H1 (cell line): ENCODE measurements around the gene ADGRD2. TPM values are rescaled to one million over a fixed set of nuclear protein-coding genes. Genes with fewer than 3 reads are reported as not detected.

Source experiments
- CTCF ChIA-PET: fragments of 300-600 bp; sonication (Branson Sonifier 250); formaldehyde crosslinking; loops from one replicate; lab custom pipeline; 2021; ENCODE audit not compliant: partially characterized antibody; lab: Charles Lee
- POLR2A ChIA-PET: fragments of 300-600 bp; sonication (Branson Sonifier 250); formaldehyde crosslinking; loops from one replicate; lab custom pipeline; 2021; ENCODE audit warnings: inconsistent platforms; ENCODE audit not compliant: partially characterized antibody; lab: Charles Lee
- DNase-seq, 2 experiments: peaks; one replicate each; pipeline versions ENCODE4 v3.0.0 to v3.0.0-alpha.2; 2010 to 2022; ENCODE audit warnings: low spot score in 2 of 2, low read depth in 1 of 2, mixed read lengths in 1 of 2
- FAIRE-seq: peaks from 2 replicates; lab custom pipeline; 2011; peaks lifted over from hg19 to GRCh38; lab: Jason Lieb, UNC
- H2AFZ ChIP-seq: 2 replicates; pipeline ENCODE4 v1.8.1; 2012; ENCODE audit warnings: low read length, inconsistent platforms
- H2AK5ac ChIP-seq: 2 replicates; pipeline ENCODE4 v1.6.1; 2013; ENCODE audit warnings: low read depth, low read length
- H2BK120ac ChIP-seq: replicated peaks from 2 replicates; pipeline ENCODE3; 2013; ENCODE audit warnings: low read depth, low read length, inconsistent platforms
- H2BK12ac ChIP-seq: 2 replicates; pipeline ENCODE4 v1.6.1; 2013; ENCODE audit warnings: low read depth, low read length
- H2BK15ac ChIP-seq: 2 replicates; pipeline ENCODE4 v1.6.1; 2013; ENCODE audit warnings: low read length
- H2BK20ac ChIP-seq: 2 replicates; pipeline ENCODE4 v1.6.1; 2013; ENCODE audit warnings: low read length
- H2BK5ac ChIP-seq: 2 replicates; pipeline ENCODE4 v1.6.1; 2013; ENCODE audit warnings: low read depth, low read length
- H3K14ac ChIP-seq: 2 replicates; pipeline ENCODE4 v1.6.1; 2013; ENCODE audit warnings: inconsistent platforms; ENCODE audit not compliant: insufficient read length
- H3K18ac ChIP-seq: 2 replicates; pipeline ENCODE4 v1.6.1; 2013; ENCODE audit warnings: low read length; ENCODE audit errors: extremely low read depth
- H3K23ac ChIP-seq: 2 replicates; pipeline ENCODE4 v1.6.1; 2013; ENCODE audit warnings: inconsistent platforms; ENCODE audit not compliant: insufficient read length
- H3K23me2 ChIP-seq: 2 replicates; pipeline ENCODE4 v1.6.1; 2013; ENCODE audit warnings: low read depth, low read length
- H3K27ac ChIP-seq: 2 replicates; pipeline ENCODE4 v1.6.1; 2011; ENCODE audit warnings: low read depth, low read length, inconsistent platforms
- H3K27me3 ChIP-seq, 4 experiments: replicated peaks in 1 of 4; 1 replicate in 1 of 4; 2 replicates in 3 of 4; pipeline versions ENCODE4 v1.6.1 to v1.8.1; 2011 to 2013; ENCODE audit warnings: low read length in 3 of 4, mild to moderate bottlenecking in 3 of 4, inconsistent platforms in 2 of 4, mixed read lengths in 2 of 4, moderate library complexity in 1 of 4; ENCODE audit not compliant: control insufficient read depth in 3 of 4, insufficient read depth in 3 of 4; ENCODE audit errors: extremely low read depth in 1 of 4
- H3K36me3 ChIP-seq, 4 experiments: 2 replicates each; pipeline versions ENCODE4 v1.6.1 to v1.8.1; 2011 to 2013; ENCODE audit warnings: mild to moderate bottlenecking in 4 of 4, low read length in 3 of 4, moderate library complexity in 2 of 4, control low read depth in 1 of 4, inconsistent platforms in 1 of 4; ENCODE audit not compliant: insufficient read depth in 4 of 4, control insufficient read depth in 2 of 4
- H3K4ac ChIP-seq: replicated peaks from 2 replicates; pipeline ENCODE3; 2013; ENCODE audit warnings: low read length, low read depth, mixed read lengths, inconsistent platforms; ENCODE audit not compliant: insufficient read length
- H3K4me1 ChIP-seq, 4 experiments: replicated peaks in 1 of 4; 1 replicate in 1 of 4; 2 replicates in 3 of 4; pipeline versions ENCODE4 v1.6.1 to v1.8.1; 2011 to 2013; ENCODE audit warnings: low read length in 3 of 4, inconsistent platforms in 2 of 4, mixed read lengths in 1 of 4; ENCODE audit not compliant: insufficient read depth in 4 of 4, control insufficient read depth in 3 of 4
- H3K4me2 ChIP-seq, 2 experiments: 2 replicates each; pipeline versions ENCODE4 v1.6.1 to v1.8.1; 2011 to 2013; ENCODE audit warnings: low read depth in 2 of 2, low read length in 2 of 2, control low read depth in 1 of 2, inconsistent platforms in 1 of 2, mild to moderate bottlenecking in 1 of 2; ENCODE audit not compliant: insufficient read depth in 1 of 2
- H3K4me3 ChIP-seq, 4 experiments: fragments of 200-600, 300-600 bp in 1 of 4; sonication (generic), shearing (Covaris generic), sonication (Bioruptor Twin) in 1 of 4; 2 replicates each; pipeline versions ENCODE4 v1.5.1 to v1.8.1; 2011 to 2016; ENCODE audit warnings: low read length in 4 of 4, low read depth in 3 of 4, control low read depth in 2 of 4, inconsistent platforms in 2 of 4, mild to moderate bottlenecking in 2 of 4, mixed read lengths in 1 of 4, moderate library complexity in 1 of 4; ENCODE audit not compliant: insufficient read depth in 2 of 4; ENCODE audit errors: extremely low read depth in 1 of 4
- H3K56ac ChIP-seq: replicated peaks from 2 replicates; pipeline ENCODE3; 2013; ENCODE audit warnings: low read depth, mild to moderate bottlenecking, mixed read lengths, low read length, inconsistent platforms; ENCODE audit not compliant: insufficient read length
- H3K79me1 ChIP-seq: 2 replicates; pipeline ENCODE4 v1.6.1; 2013; ENCODE audit warnings: low read depth, low read length, control low read depth
- H3K79me2 ChIP-seq, 2 experiments: 2 replicates each; pipeline versions ENCODE4 v1.6.1 to v1.8.1; 2012 to 2013; ENCODE audit warnings: low read length in 2 of 2, mild to moderate bottlenecking in 2 of 2, inconsistent platforms in 1 of 2; ENCODE audit not compliant: insufficient read depth in 2 of 2, control insufficient read depth in 1 of 2
- H3K9ac ChIP-seq, 4 experiments: replicated peaks in 1 of 4; 1 replicate in 1 of 4; 2 replicates in 3 of 4; pipeline versions ENCODE4 v1.6.1 to v1.8.1; 2011 to 2013; ENCODE audit warnings: low read depth in 3 of 4, low read length in 3 of 4, control low read depth in 2 of 4, mild to moderate bottlenecking in 2 of 4, moderate library complexity in 2 of 4, inconsistent platforms in 1 of 4; ENCODE audit errors: extremely low read depth in 1 of 4
- H3K9me3 ChIP-seq, 2 experiments: 2 replicates each; pipeline versions ENCODE4 v1.6.1 to v1.8.1; 2012 to 2013; ENCODE audit warnings: mild to moderate bottlenecking in 2 of 2, moderate library complexity in 2 of 2, control low read depth in 1 of 2, inconsistent platforms in 1 of 2, low read depth in 1 of 2, low read length in 1 of 2, mixed read lengths in 1 of 2; ENCODE audit not compliant: insufficient read depth in 2 of 2
- H4K20me1 ChIP-seq, 2 experiments: replicated peaks in 1 of 2; 2 replicates each; pipeline versions ENCODE3 to v1.8.1; 2011 to 2013; ENCODE audit warnings: inconsistent platforms in 2 of 2, low read length in 2 of 2, mild to moderate bottlenecking in 1 of 2; ENCODE audit not compliant: insufficient read depth in 2 of 2, control insufficient read depth in 1 of 2
- H4K5ac ChIP-seq: 2 replicates; pipeline ENCODE4 v1.6.1; 2013; ENCODE audit warnings: low read length, low read depth, mixed read lengths, inconsistent platforms; ENCODE audit not compliant: insufficient read length
- H4K8ac ChIP-seq: 2 replicates; pipeline ENCODE4 v1.8.0; 2013; ENCODE audit warnings: mild to moderate bottlenecking, moderate library complexity, low read length, inconsistent platforms; ENCODE audit not compliant: insufficient read depth; ENCODE audit errors: extremely low read depth
- H4K91ac ChIP-seq: replicated peaks from 2 replicates; pipeline ENCODE3; 2013; ENCODE audit warnings: low read length, mixed read lengths, inconsistent platforms; ENCODE audit not compliant: insufficient read length
- ATF3 ChIP-seq: IDR thresholded peaks from 2 replicates; pipeline ENCODE4 v1.6.1; 2011; ENCODE audit warnings: low read depth, mild to moderate bottlenecking, low read length; ENCODE audit not compliant: insufficient read depth
- BCL11A ChIP-seq, 2 experiments: IDR thresholded peaks; one replicate each; pipeline ENCODE4 v1.6.1; 2011; ENCODE audit warnings: low read depth in 2 of 2, low read length in 2 of 2, mild to moderate bottlenecking in 2 of 2
- BRCA1 ChIP-seq: IDR thresholded peaks from 2 replicates; pipeline ENCODE4 v1.6.1; 2012; ENCODE audit warnings: low read depth, low read length, improper control_type of control experiment
- CBX8 ChIP-seq: fragments of 300-800, 300-1000 bp; sonication (generic); IDR thresholded peaks from 2 replicates; pipeline ENCODE4 v1.7.1; 2016; ENCODE audit warnings: low read depth, low read length, borderline replicate concordance
- EGR1 ChIP-seq: IDR thresholded peaks from 2 replicates; pipeline ENCODE4 v1.6.1; 2011; ENCODE audit warnings: low read depth, low read length, borderline replicate concordance
- NANOG ChIP-seq: IDR thresholded peaks from 2 replicates; pipeline ENCODE4 v1.6.1; 2011; ENCODE audit warnings: low read length, low read depth, mild to moderate bottlenecking, inconsistent platforms; ENCODE audit not compliant: insufficient read depth, poor library complexity, severe bottlenecking
- NRF1 ChIP-seq: IDR thresholded peaks from 2 replicates; pipeline ENCODE4 v1.6.1; 2011; ENCODE audit warnings: mild to moderate bottlenecking, low read depth, low read length, improper control_type of control experiment
- PHF8 ChIP-seq: fragments of 200-600 bp; sonication (generic); conservative IDR thresholded peaks from 2 replicates; pipeline ENCODE4 v1.7.1; 2012; ENCODE audit warnings: low read depth, mild to moderate bottlenecking, inconsistent platforms, low read length, moderate library complexity
- RBBP5 ChIP-seq: IDR thresholded peaks from 2 replicates; pipeline ENCODE4 v1.7.1; 2012; ENCODE audit warnings: low read depth, mild to moderate bottlenecking, inconsistent platforms, low read length, moderate library complexity, borderline replicate concordance
- SAP30 ChIP-seq: fragments of 300-600 bp; sonication (generic); IDR thresholded peaks from 2 replicates; pipeline ENCODE4 v1.7.1; 2012; ENCODE audit warnings: low read length, moderate library complexity, mild to moderate bottlenecking, inconsistent platforms; ENCODE audit not compliant: insufficient read depth, insufficient replicate concordance
- SP4 ChIP-seq: IDR thresholded peaks from 2 replicates; pipeline ENCODE4 v1.6.1; 2012; ENCODE audit warnings: low read length, inconsistent platforms
- TEAD4 ChIP-seq: IDR thresholded peaks from 2 replicates; pipeline ENCODE4 v1.6.1; 2012; ENCODE audit warnings: low read depth, low read length, inconsistent platforms, mixed read lengths
- WGBS, 2 experiments: shearing (Covaris generic) in 1 of 2; methylation state at CpG; one replicate each; pipeline versions ENCODE4 v1.1.6 to v1.1.7; 2013 to 2015; ENCODE audit warnings: low lambda C conversion rate in 2 of 2, mixed read lengths in 2 of 2, inconsistent platforms in 1 of 2, low coverage in 1 of 2, missing lambda C conversion rate in 1 of 2; ENCODE audit not compliant: insufficient replicate concordance in 2 of 2, insufficient coverage in 1 of 2, insufficient read length in 1 of 2; ENCODE audit errors: extremely low coverage in 1 of 2, missing lambda C conversion rate in 1 of 2; 5-methylcytosine and 5-hydroxymethylcytosine counted together
- polyA plus RNA-seq, 7 experiments: library from polyadenylated mRNA; depleted of rRNA in 3 of 7; stranded (reverse) in 5 of 7; unstranded in 2 of 7; fragments of >200 nt in 5 of 7; fragments of 200-250 nt in 2 of 7; gene quantifications; 1 replicate in 5 of 7; 2 replicates in 1 of 7; 4 replicates in 1 of 7; pipeline versions ENCODE4 v1.2.1 to v1.2.3, GENCODE V29; 2011 to 2013; ENCODE audit warnings: missing spikeins in 2 of 7, mixed read lengths in 2 of 7
- total RNA-seq: library from RNA; stranded (reverse); fragmentation: NEBNext Ultra II Directional; extraction: Animal tissue kit (Norgen Biotek cat#: 25700); gene quantifications from 2 replicates; pipeline ENCODE4 v1.2.1, GENCODE V29; 2021

ADGRD2 gene
- total and polyA plus RNA-seq, 2 of the 8 experiments (the other 6 are each of a cell fraction or from before 2014, with no cell fraction given), result 0.41 to 1.4 TPM

DNA sequence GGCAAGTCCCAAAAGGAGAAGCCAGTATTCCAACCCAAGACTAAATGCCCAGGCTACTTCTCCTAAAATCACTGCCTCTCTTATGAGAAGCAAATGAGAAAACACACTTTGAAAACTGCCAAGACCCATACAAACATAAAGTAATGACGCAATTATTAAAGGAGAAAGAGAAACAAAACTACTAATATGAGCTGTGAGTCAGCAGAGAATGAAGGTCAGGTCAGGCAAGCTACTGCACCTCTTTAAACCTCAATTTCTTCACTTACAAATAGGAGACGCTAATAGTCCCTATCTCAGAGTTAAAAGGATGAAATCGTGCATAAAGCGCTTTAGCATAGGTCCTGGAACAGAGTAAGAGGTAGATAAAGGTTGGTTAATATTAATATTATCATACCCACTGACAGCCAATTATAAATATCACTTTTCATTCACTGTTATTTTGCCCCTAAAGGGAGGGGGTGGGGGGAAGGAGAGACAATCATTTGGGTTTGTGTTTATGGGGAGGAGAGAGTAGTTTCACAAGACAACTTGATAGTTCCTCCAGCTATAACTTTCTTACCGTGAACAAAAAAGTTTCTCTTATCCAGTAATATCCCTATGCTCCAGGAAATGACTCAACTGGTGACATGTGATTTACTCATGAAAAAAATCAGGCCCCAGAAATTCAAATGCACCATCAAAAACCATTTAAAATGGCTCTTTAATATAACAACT, 38.6 kb upstream of the ADGRD2 start:
- Histone ChIP-seq H4K20me1 (peaks cover 0 to 1% of the 10 kb centered on the region in 2 experiments), H3K18ac (no peak overlapping the region), H2AK5ac (no peak overlapping the region), H3K27me3 (no peaks in the 10 kb centered on the region), H3K36me3 (peaks cover 16 to 62% (median 36%) of the 10 kb centered on the region in 4 experiments), H2BK20ac (no peak overlapping the region), H3K27ac (no peak overlapping the region), H4K91ac (no peak overlapping the region), H3K14ac (no peak overlapping the region), H3K4me2 (no peak overlapping the region), H3K4me3 (no peak overlapping the region), H3K79me1 (no peaks in the 10 kb centered on the region; the same call in 1 of the 2 replicates), H3K56ac (no peak overlapping the region), H3K23ac (no peak overlapping the region), H2BK120ac (no peak overlapping the region), H2BK15ac (no peak overlapping the region), H3K9ac (no peak overlapping the region), H2AFZ (no peak overlapping the region), H4K8ac (no peak overlapping the region), H3K4me1 (peaks cover 0 to 2% (median 1%) of the 10 kb centered on the region in 4 experiments; a peak in 3 of 7 replicates)
- no peak for DNase-seq
- WGBS, 2 experiments, result 78% methylated on average over 5 of the region's 5 CpGs; no CpG with 5 or more reads in 1 of the 2 experiments
- POLR2A ChIA-PET, result interaction anchor here (1.2 kb wide), 1 partner anchor 12 kb away, joined by 4 read pairs; no protein-coding TSS in a partner anchor
- CTCF ChIA-PET, result interaction anchor here (0.6 to 19.9 kb wide), 4 partner anchors 18 to 1465 kb away, joined by 3 to 330 read pairs (median 4); no protein-coding TSS in a partner anchor
- no peak for FAIRE-seq
- TF ChIP-seq BRCA1 (no peak), EGR1 (no peak), ATF3 (no peak), BCL11A (IDR thresholded peaks at IDR 0.05; ENCODE audit: low read depth in 2 of 2, low read length in 2 of 2) (no peak), PHF8 (no peak), TEAD4 (no peak), NRF1 (no peak), CBX8 (no peak), RBBP5 (no peak), SP4 (no peak), SAP30 (no peak), NANOG (no peak)
- TF ChIP-seq, all 59 proteins: peak for 0
- H3K79me2 ChIP-seq, result peaks cover 0 to 40% of the 10 kb centered on the region in 2 experiments; a peak in 3 of 4 replicates
- peaks cover 2% of the 10 kb centered on the region; the same call in 1 of the 2 replicates for H3K23me2 ChIP-seq
- H3K9me3 ChIP-seq, result no peaks in the 10 kb centered on the region
- no peak overlapping the region for H4K5ac ChIP-seq
- no peak overlapping the region for H3K4ac ChIP-seq
- no peak overlapping the region for H2BK12ac ChIP-seq
- no peak overlapping the region for H2BK5ac ChIP-seq
